K562 (cell line): ENCODE measurements around the gene NTSR1. TPM values are rescaled to one million over a fixed set of nuclear protein-coding genes. Genes with fewer than 3 reads are reported as not detected.

Experiments used
- ATAC-seq: fragments of 200-7000 bp; cut with Tn5 transposase; 3 replicates; pipeline ENCODE4 v1.9.1; 2020; ENCODE audit warnings: moderate library complexity
- BruUV-seq: library from RNA; stranded (reverse); fragments of 400-500 nt; replicated peaks from 2 replicates; lab custom pipeline; 2021; lab: Mats Ljungman, UMichigan
- CTCF ChIA-PET: fragments of 300-600 bp; formaldehyde crosslinking; extraction: SDS; loops from one replicate; lab custom pipeline; 2021; ENCODE audit warnings: low intra/inter-chr PET ratio; lab: Yijun Ruan, JAX
- POLR2A ChIA-PET: fragments of 300-600, 350-650 bp; sonication (Branson Sonifier 250); formaldehyde crosslinking; extraction: SDS; loops from one replicate; lab custom pipeline; 2021; ENCODE audit warnings: antibody characterized with exemption, inconsistent platforms; lab: Yijun Ruan, JAX
- DNase-seq, 4 experiments: peaks; one replicate each; pipeline versions ENCODE4 v3.0.0 to v3.0.0-alpha.2; 2011 to 2018; ENCODE audit warnings: low spot score in 3 of 4, mixed read lengths in 3 of 4; ENCODE audit errors: extremely low read depth in 1 of 4
- FAIRE-seq: peaks from 2 replicates; lab custom pipeline; 2011; peaks lifted over from hg19 to GRCh38; lab: Jason Lieb, UNC
- H2AFZ ChIP-seq: 2 replicates; pipeline ENCODE4 v1.6.0; 2011; ENCODE audit warnings: low read depth, low read length, control low read depth, inconsistent platforms
- H3K27ac ChIP-seq: fragments of 200-600 bp; 3 replicates; pipeline ENCODE4 v1.8.0; 2011; ENCODE audit warnings: low read depth, mild to moderate bottlenecking, control low read depth, inconsistent platforms, low read length, moderate library complexity, mixed read lengths; ENCODE audit errors: extremely low read depth
- H3K27me3 ChIP-seq, 2 experiments: fragments of 300-600 bp in 1 of 2; 2 replicates in 1 of 2; 3 replicates in 1 of 2; pipeline versions ENCODE4 v1.6.0 to v1.8.0; 2011; ENCODE audit warnings: inconsistent platforms in 2 of 2, low read length in 2 of 2, mild to moderate bottlenecking in 1 of 2, mixed read lengths in 1 of 2, moderate library complexity in 1 of 2; ENCODE audit not compliant: control insufficient read depth in 2 of 2, insufficient read depth in 2 of 2
- H3K36me3 ChIP-seq: fragments of 300-600 bp; 3 replicates; pipeline ENCODE4 v1.8.0; 2011; ENCODE audit warnings: mild to moderate bottlenecking, low read length, inconsistent platforms; ENCODE audit not compliant: control insufficient read depth, insufficient read depth
- H3K4me1 ChIP-seq, 2 experiments: fragments of 200-600 bp in 1 of 2; replicated peaks in 1 of 2; 2 replicates in 1 of 2; 3 replicates in 1 of 2; pipeline versions ENCODE4 v1.5.1 to v1.8.0; 2011; ENCODE audit warnings: inconsistent platforms in 2 of 2, low read length in 2 of 2, mild to moderate bottlenecking in 1 of 2, mixed read lengths in 1 of 2, moderate library complexity in 1 of 2; ENCODE audit not compliant: control insufficient read depth in 2 of 2, insufficient read depth in 2 of 2
- H3K4me2 ChIP-seq: 2 replicates; pipeline ENCODE4 v1.6.1; 2011; ENCODE audit warnings: low read length, control low read depth, inconsistent platforms, mixed read lengths; ENCODE audit not compliant: insufficient read depth
- H3K4me3 ChIP-seq: fragments of 200-600 bp; sonication (generic), shearing (Covaris generic); 2 replicates; pipeline ENCODE4 v1.5.1; 2016; ENCODE audit warnings: control low read depth, inconsistent platforms
- H3K79me2 ChIP-seq: fragments of 200-600 bp; 3 replicates; pipeline ENCODE4 v1.8.0; 2011; ENCODE audit warnings: low read length, inconsistent platforms; ENCODE audit not compliant: control insufficient read depth, insufficient read depth
- H3K9ac ChIP-seq, 2 experiments: 2 replicates each; pipeline versions ENCODE4 v1.6.0 to v1.6.1; 2011; ENCODE audit warnings: low read depth in 2 of 2, low read length in 2 of 2, control low read depth in 1 of 2, inconsistent platforms in 1 of 2, mild to moderate bottlenecking in 1 of 2, mixed read lengths in 1 of 2; ENCODE audit not compliant: insufficient read depth in 1 of 2
- H3K9me1 ChIP-seq: one replicate; pipeline ENCODE4 v1.6.0; 2011; ENCODE audit warnings: inconsistent platforms, mild to moderate bottlenecking, low read length, moderate library complexity; ENCODE audit not compliant: control insufficient read depth, insufficient read depth
- H3K9me3 ChIP-seq: replicated peaks from 2 replicates; pipeline ENCODE4 v1.5.1; 2011; ENCODE audit warnings: low read depth, low read length, inconsistent platforms; ENCODE audit not compliant: control insufficient read depth, insufficient read depth
- H4K20me1 ChIP-seq: replicated peaks from 2 replicates; pipeline ENCODE4 v1.6.1; 2011; ENCODE audit warnings: low read length, inconsistent platforms, mixed read lengths; ENCODE audit not compliant: control insufficient read depth, insufficient read depth
- GTF2A2 ChIP-seq: IDR thresholded peaks from 2 replicates; pipeline ENCODE4 v1.6.1; 2016; ENCODE audit warnings: mild to moderate bottlenecking, missing genetic modification characterization, missing compliant biosample characterization
- NEUROD1 ChIP-seq: fragments of 150-350 bp; IDR thresholded peaks from 2 replicates; pipeline ENCODE4 v1.6.1; 2014; ENCODE audit warnings: borderline replicate concordance, low read length, low read depth; ENCODE audit not compliant: partially characterized antibody
- PYGO2 ChIP-seq: fragments of 450-650 bp; IDR thresholded peaks from 2 replicates; pipeline ENCODE4 v1.6.1; 2016; ENCODE audit warnings: mild to moderate bottlenecking, missing genetic modification characterization, moderate library complexity, missing compliant biosample characterization
- SP1 ChIP-seq: sonication (generic); formaldehyde crosslinking; IDR thresholded peaks from 2 replicates; pipeline ENCODE4 v1.8.1; 2022; ENCODE audit warnings: mild to moderate bottlenecking, missing genetic modification reagents
- ZNF282 ChIP-seq: sonication (generic); formaldehyde crosslinking; IDR thresholded peaks from 2 replicates; pipeline ENCODE4 v1.8.1; 2023; ENCODE audit warnings: missing genetic modification reagents
- ZNF3 ChIP-seq: fragments of 250-450 bp; sonication (Bioruptor Pico); IDR thresholded peaks from 2 replicates; pipeline ENCODE4 v1.5.0; 2021; ENCODE audit warnings: mild to moderate bottlenecking, moderate library complexity
- ZNF76 ChIP-seq: fragments of 250-450 bp; sonication (Bioruptor Pico); IDR thresholded peaks from 2 replicates; pipeline ENCODE4 v1.4.0; 2020; ENCODE audit warnings: mild to moderate bottlenecking, moderate library complexity, borderline replicate concordance
- WGBS: fragments of 100-300 bp; shearing (Covaris generic); methylation state at CpG from one replicate; pipeline ENCODE4 v1.1.6; 2016; ENCODE audit warnings: low coverage, mixed read lengths; ENCODE audit not compliant: insufficient coverage; ENCODE audit errors: missing lambda C conversion rate; 5-methylcytosine and 5-hydroxymethylcytosine counted together
- in situ Hi-C: fragments of 300-500 bp; cut with MboI; formaldehyde crosslinking; loops from 4 replicates; pipeline ENCODE4 v1.15.0; 2018; ENCODE audit warnings: inconsistent platforms, mixed read lengths
- intact Hi-C: fragments of 100-400 bp; cut with micrococcal nuclease; formaldehyde crosslinking; loops from 2 replicates; pipeline ENCODE4 v1.14.2; 2022
- polyA plus RNA-seq, 8 experiments: library from polyadenylated mRNA; depleted of rRNA in 4 of 8; stranded (reverse) in 5 of 8; unstranded in 3 of 8; fragments of >200 nt; fragmentation: Nextera tagmentation in 2 of 8; fragmentation: Illumina TruSeq in 1 of 8; extraction: Ambion mirVana in 2 of 8; extraction: Trizol in 1 of 8; gene quantifications; 2 replicates each; pipeline versions ENCODE4 v1.2.1 to v1.2.3, GENCODE V29; 2011 to 2014; ENCODE audit warnings: inconsistent platforms in 1 of 8, missing spikeins in 1 of 8
- total RNA-seq, 7 experiments: library from RNA; depleted of rRNA in 6 of 7; stranded (reverse); fragments of >200 nt in 6 of 7; fragmentation: Illumina TruSeq in 2 of 7; extraction: Trizol in 2 of 7; gene quantifications; 2 replicates each; pipeline versions ENCODE4 v1.2.1 to v1.2.3, GENCODE V29; 2011 to 2021; ENCODE audit warnings: low replicate concordance in 1 of 7
- TF ChIP-seq, protein P1 (sequence below): conservative IDR thresholded peaks from 2 replicates; pipeline ENCODE4 v1.6.1; 2011; ENCODE audit warnings: low read depth, mild to moderate bottlenecking, low read length; ENCODE audit not compliant: control insufficient read depth
- TF ChIP-seq, protein P2 (sequence below): IDR thresholded peaks from 2 replicates; pipeline ENCODE4 v1.6.1; 2011; ENCODE audit warnings: borderline replicate concordance, low read depth, mild to moderate bottlenecking, moderate library complexity, low read length; ENCODE audit not compliant: insufficient read depth, poor library complexity, severe bottlenecking
- TF ChIP-seq, protein P3 (sequence below): fragments of 250-450 bp; sonication (Bioruptor Pico); IDR thresholded peaks from 2 replicates; pipeline ENCODE4 v1.5.1; 2021; ENCODE audit warnings: mild to moderate bottlenecking

NTSR1 gene
- total and polyA plus RNA-seq, 9 of the 15 experiments (the other 6 are each of a cell fraction or from before 2014, with no cell fraction given): 0.04 to 0.40 (median 0.13) TPM; not detected in 3

DNA sequence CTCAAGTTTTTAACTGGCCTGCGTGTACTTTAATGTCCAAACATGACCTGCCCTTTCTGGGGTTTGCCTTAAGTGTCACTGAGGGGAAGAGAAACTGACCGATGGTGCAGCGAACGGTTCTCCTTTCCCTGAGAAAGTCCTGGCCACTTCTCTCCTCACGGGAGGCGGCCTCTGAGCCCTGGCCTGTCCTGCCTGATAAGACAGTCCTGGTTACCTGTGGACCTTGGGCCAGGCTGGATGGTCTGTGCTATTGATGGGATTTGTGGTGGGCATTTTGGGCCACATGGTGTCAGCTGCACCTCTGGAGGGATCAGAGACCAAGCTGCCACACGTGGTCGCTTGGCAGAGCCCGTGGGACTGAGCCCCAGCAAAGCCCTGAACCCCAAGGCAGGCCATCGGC, 11.6 kb upstream of the NTSR1 start:
- H3K36me3 ChIP-seq: no peaks in the 10 kb centered on the region
- TF ChIP-seq ZNF76 (no peak), PYGO2 (tag) (no peak), ZNF282 (CRISPR knock-in tag) (no peak), GTF2A2 (no peak), SP1 (CRISPR knock-in tag) (no peak), NEUROD1 (no peak), ZNF3 (CRISPR knock-in tag) (no peak)
- TF ChIP-seq, protein P1, sequence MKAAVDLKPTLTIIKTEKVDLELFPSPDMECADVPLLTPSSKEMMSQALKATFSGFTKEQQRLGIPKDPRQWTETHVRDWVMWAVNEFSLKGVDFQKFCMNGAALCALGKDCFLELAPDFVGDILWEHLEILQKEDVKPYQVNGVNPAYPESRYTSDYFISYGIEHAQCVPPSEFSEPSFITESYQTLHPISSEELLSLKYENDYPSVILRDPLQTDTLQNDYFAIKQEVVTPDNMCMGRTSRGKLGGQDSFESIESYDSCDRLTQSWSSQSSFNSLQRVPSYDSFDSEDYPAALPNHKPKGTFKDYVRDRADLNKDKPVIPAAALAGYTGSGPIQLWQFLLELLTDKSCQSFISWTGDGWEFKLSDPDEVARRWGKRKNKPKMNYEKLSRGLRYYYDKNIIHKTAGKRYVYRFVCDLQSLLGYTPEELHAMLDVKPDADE: no peak
- TF ChIP-seq, protein P2, sequence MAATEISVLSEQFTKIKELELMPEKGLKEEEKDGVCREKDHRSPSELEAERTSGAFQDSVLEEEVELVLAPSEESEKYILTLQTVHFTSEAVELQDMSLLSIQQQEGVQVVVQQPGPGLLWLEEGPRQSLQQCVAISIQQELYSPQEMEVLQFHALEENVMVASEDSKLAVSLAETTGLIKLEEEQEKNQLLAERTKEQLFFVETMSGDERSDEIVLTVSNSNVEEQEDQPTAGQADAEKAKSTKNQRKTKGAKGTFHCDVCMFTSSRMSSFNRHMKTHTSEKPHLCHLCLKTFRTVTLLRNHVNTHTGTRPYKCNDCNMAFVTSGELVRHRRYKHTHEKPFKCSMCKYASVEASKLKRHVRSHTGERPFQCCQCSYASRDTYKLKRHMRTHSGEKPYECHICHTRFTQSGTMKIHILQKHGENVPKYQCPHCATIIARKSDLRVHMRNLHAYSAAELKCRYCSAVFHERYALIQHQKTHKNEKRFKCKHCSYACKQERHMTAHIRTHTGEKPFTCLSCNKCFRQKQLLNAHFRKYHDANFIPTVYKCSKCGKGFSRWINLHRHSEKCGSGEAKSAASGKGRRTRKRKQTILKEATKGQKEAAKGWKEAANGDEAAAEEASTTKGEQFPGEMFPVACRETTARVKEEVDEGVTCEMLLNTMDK: no peak
- TF ChIP-seq, protein P3, sequence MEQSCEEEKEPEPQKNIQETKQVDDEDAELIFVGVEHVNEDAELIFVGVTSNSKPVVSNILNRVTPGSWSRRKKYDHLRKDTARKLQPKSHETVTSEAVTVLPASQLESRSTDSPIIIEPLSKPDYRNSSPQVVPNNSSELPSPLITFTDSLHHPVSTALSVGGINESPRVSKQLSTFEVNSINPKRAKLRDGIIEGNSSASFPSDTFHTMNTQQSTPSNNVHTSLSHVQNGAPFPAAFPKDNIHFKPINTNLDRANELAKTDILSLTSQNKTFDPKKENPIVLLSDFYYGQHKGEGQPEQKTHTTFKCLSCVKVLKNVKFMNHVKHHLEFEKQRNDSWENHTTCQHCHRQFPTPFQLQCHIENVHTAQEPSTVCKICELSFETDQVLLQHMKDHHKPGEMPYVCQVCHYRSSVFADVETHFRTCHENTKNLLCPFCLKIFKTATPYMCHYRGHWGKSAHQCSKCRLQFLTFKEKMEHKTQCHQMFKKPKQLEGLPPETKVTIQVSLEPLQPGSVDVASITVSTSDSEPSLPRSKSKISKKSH (CRISPR knock-in tag): no peak
- TF ChIP-seq, all 486 proteins: peak for 0
- H3K9me3 ChIP-seq: no peaks in the 10 kb centered on the region
- BruUV-seq: no TSS peak
- H3K27ac ChIP-seq: no peak overlapping the region
- no peak overlapping the region for H2AFZ ChIP-seq
- POLR2A ChIA-PET: no interaction called here
- CTCF ChIA-PET: no interaction called here
- no peak overlapping the region for H3K9ac ChIP-seq
- H3K4me2 ChIP-seq: no peak overlapping the region
- H3K27me3 ChIP-seq: peaks cover 52 to 97% of the 10 kb centered on the region in 2 experiments
- intact Hi-C loops (no loop called here), in situ Hi-C loops (no loop called here)
- ATAC-seq (no peak), FAIRE-seq (no peak), DNase-seq (no peak)
- no peak overlapping the region for H3K4me3 ChIP-seq
- no peaks in the 10 kb centered on the region for H3K79me2 ChIP-seq
- 7% methylated on average over 9 of the region's 10 CpGs for WGBS
- H4K20me1 ChIP-seq: 0 out of 2 replicates have a peak, but pooled peaks cover 10% of the 10 kb centered on the region
- peaks cover 2% of the 10 kb centered on the region for H3K9me1 ChIP-seq
- peaks cover 0 to 19% of the 10 kb centered on the region in 2 experiments; a peak in 1 of 5 replicates for H3K4me1 ChIP-seq
